Neutrophil (primary cell): ENCODE data around the gene XAB2.

Source experiments
- H3K27ac ChIP-seq: fragments of 200-600 bp; sonication (generic); 2 replicates; pipeline ENCODE4 v1.5.1; 2016; ENCODE audit warnings: mild to moderate bottlenecking, moderate library complexity
- H3K27me3 ChIP-seq: fragments of 200-600 bp; sonication (generic); 2 replicates; pipeline ENCODE4 v1.6.0; 2016; ENCODE audit warnings: mild to moderate bottlenecking
- H3K36me3 ChIP-seq: fragments of 200-600 bp; sonication (generic); 2 replicates; pipeline ENCODE4 v1.5.1; 2017
- H3K4me1 ChIP-seq, 2 experiments: fragments of 200-600 bp in 1 of 2; sonication (generic) in 1 of 2; 1 replicate in 1 of 2; 2 replicates in 1 of 2; pipeline versions ENCODE4 v1.5.1 to v1.6.1; 2013 to 2016; ENCODE audit warnings: low read depth in 1 of 2, low read length in 1 of 2, mild to moderate bottlenecking in 1 of 2, moderate library complexity in 1 of 2; ENCODE audit not compliant: control insufficient read depth in 1 of 2, insufficient read depth in 1 of 2
- H3K4me3 ChIP-seq, 2 experiments: fragments of 200-600 bp in 1 of 2; sonication (generic) in 1 of 2; 1 replicate in 1 of 2; 2 replicates in 1 of 2; pipeline ENCODE4 v1.5.1; 2013 to 2016; ENCODE audit warnings: low read depth in 1 of 2, low read length in 1 of 2, mild to moderate bottlenecking in 1 of 2, moderate library complexity in 1 of 2
- H3K9me3 ChIP-seq: fragments of 200-600 bp; sonication (generic); 2 replicates; pipeline ENCODE4 v1.5.1; 2016
- CTCF ChIP-seq: fragments of 200-600 bp; sonication (generic); IDR thresholded peaks from 2 replicates; pipeline ENCODE4 v1.5.1; 2016; ENCODE audit warnings: antibody characterized with exemption

XAB2 gene

GRCh38 chr19:7657131-7657751 lies 27.9 kb upstream of the XAB2 start:
- peak overlapping the region; percentile 91 for H3K27ac ChIP-seq
- peaks cover 70 to 74% of the 10 kb centered on the region in 2 experiments for H3K4me1 ChIP-seq

GRCh38 chr19:7655581-7655980 lies 26.2 kb upstream of the XAB2 start:
- Histone ChIP-seq H3K27me3 (no peaks in the 10 kb centered on the region), H3K4me3 (peak overlapping the region; percentile 48 to 55), H3K27ac (peak overlapping the region; percentile 91), H3K36me3 (no peaks in the 10 kb centered on the region), H3K9me3 (no peaks in the 10 kb centered on the region), H3K4me1 (peaks cover 77 to 81% of the 10 kb centered on the region in 2 experiments)
- no peak for TF ChIP-seq CTCF

More at GRCh38 chr19:7657131-7657751, 27.9 kb upstream of the XAB2 start:
- H3K9me3 ChIP-seq: no peaks in the 10 kb centered on the region
- H3K27me3 ChIP-seq: no peaks in the 10 kb centered on the region
- H3K4me3 ChIP-seq: peak overlapping the region; percentile 48 to 55
- no peak for TF ChIP-seq CTCF
- H3K36me3 ChIP-seq: no peaks in the 10 kb centered on the region

- no peak for TF ChIP-seq CTCF
- peaks cover 77 to 78% of the 10 kb centered on the region in 2 experiments for H3K4me1 ChIP-seq
Observed at GRCh38 chr19:7654401-7654800, 25.1 kb upstream of the XAB2 start.

GRCh38 chr19:7652061-7652641 lies 22.8 kb upstream of the XAB2 start:
- peaks cover 55 to 56% of the 10 kb centered on the region in 2 experiments for H3K4me1 ChIP-seq
- peak overlapping the region; percentile 51 to 55 for H3K4me3 ChIP-seq
- peak overlapping the region; percentile 91 for H3K27ac ChIP-seq
- peak; percentile 98 for TF ChIP-seq CTCF
- H3K27me3 ChIP-seq: no peaks in the 10 kb centered on the region
- no peaks in the 10 kb centered on the region for H3K9me3 ChIP-seq
- peaks cover 16% of the 10 kb centered on the region for H3K36me3 ChIP-seq

More at GRCh38 chr19:7654401-7654800, 25.1 kb upstream of the XAB2 start:
- H3K9me3 ChIP-seq: no peaks in the 10 kb centered on the region
- H3K27ac ChIP-seq: peak overlapping the region; percentile 91
- H3K4me3 ChIP-seq: no peak overlapping the region
- H3K36me3 ChIP-seq: no peaks in the 10 kb centered on the region
- no peaks in the 10 kb centered on the region for H3K27me3 ChIP-seq

- Histone ChIP-seq H3K9me3 (no peaks in the 10 kb centered on the region), H3K4me1 (peaks cover 51 to 53% of the 10 kb centered on the region in 2 experiments), H3K36me3 (peaks cover 36% of the 10 kb centered on the region), H3K27me3 (no peaks in the 10 kb centered on the region), H3K4me3 (no peak overlapping the region), H3K27ac (no peak overlapping the region)
- no peak for TF ChIP-seq CTCF
Observed at GRCh38 chr19:7650148-7650547, 20.8 kb upstream of the XAB2 start.
